ENCODE measurements around the gene C11orf91. TPM values are rescaled to one million over a fixed set of nuclear protein-coding genes. Genes with fewer than 3 reads are reported as not detected.
A peak's percentile ranks its signal among the peaks of the same experiment; 100 is the strongest.

Gene C11orf91
- total RNA-seq, 2 donors from 2014 or later: 1.0 TPM; not detected in 1

- peak overlapping the region; percentile 26 for H3K27ac ChIP-seq (ENCODE audit: low read depth, low read length)
- Mint-ChIP-seq H3K36me3 (ENCODE audit: low read depth) (no peaks in the 10 kb centered on the region), H3K27me3 (ENCODE audit: insufficient read depth) (no peaks in the 10 kb centered on the region), H3K4me3 (no peak overlapping the region), H3K27ac (no peak overlapping the region), H3K9me3 (no peaks in the 10 kb centered on the region), H3K4me1 (peaks cover 65% of the 10 kb centered on the region)
- no peaks in the 10 kb centered on the region for H3K9me3 ChIP-seq (ENCODE audit: control insufficient read depth, low read length)
- H3K4me3 ChIP-seq (ENCODE audit: low read length): no peak overlapping the region
- TF ChIP-seq CTCF (conservative IDR thresholded peaks at IDR 0.05): no peak
- peaks cover 24% of the 10 kb centered on the region for H3K4me1 ChIP-seq (ENCODE audit: control insufficient read depth, insufficient read depth, low read length)
- DNase-seq: no peak
- 91 to 100% methylated on average over 1 to 4 of the region's 4 CpGs for WGBS, 2 experiments (ENCODE audit: insufficient coverage in 1 of 2, insufficient read length in 1 of 2)
- no peak overlapping the region for H3K9ac ChIP-seq (ENCODE audit: extremely low read depth, low read length, poor library complexity, severe bottlenecking)
- peaks cover 2% of the 10 kb centered on the region for H3K27me3 ChIP-seq (ENCODE audit: control insufficient read depth, insufficient read depth, low read length, poor library complexity, severe bottlenecking)
- no peaks in the 10 kb centered on the region for H3K36me3 ChIP-seq (ENCODE audit: control insufficient read depth, insufficient read depth, low read length)
These were observed 6.1 kb downstream of the C11orf91 start for GRCh38 chr11:33694346-33695050.

- no peaks in the 10 kb centered on the region for H3K27me3 Mint-ChIP-seq (ENCODE audit: insufficient read depth)
These were observed 8.1 kb downstream of the C11orf91 start for GRCh38 chr11:33692541-33692940.

DNA sequence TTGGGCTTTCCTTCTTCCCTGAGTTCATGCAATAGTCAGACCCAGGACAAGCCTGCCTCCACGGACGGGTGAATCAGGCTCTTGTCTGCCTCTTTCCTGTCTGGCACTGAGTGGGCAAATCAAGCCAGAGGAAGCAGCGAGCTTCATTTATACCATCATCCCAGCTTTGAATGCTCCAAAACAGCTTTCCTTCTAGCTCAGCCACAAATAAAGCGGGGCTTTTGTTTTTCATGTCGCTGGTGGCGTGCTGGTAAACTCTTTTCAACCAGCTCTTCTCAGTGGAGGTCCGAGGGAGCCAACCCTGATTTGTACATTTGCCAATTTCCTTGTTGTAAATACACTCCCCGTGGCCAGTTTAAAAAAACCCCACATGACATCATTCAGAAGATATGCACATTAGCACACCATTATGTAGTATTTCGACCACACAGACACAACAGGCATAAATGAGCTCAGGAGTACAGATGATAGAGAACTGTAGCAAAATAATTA, 8.6 kb downstream of the C11orf91 start:
- H3K27ac ChIP-seq (ENCODE audit: low read depth, low read length): peak overlapping the region; percentile 74
- no peak for DNase-seq

More at GRCh38 chr11:33692541-33692940, 8.1 kb downstream of the C11orf91 start:
- Mint-ChIP-seq H3K4me1 (peaks cover 55% of the 10 kb centered on the region), H3K9me3 (no peaks in the 10 kb centered on the region), H3K4me3 (no peak overlapping the region), H3K36me3 (ENCODE audit: low read depth) (no peaks in the 10 kb centered on the region), H3K27ac (no peak overlapping the region)
- H3K9me3 ChIP-seq (ENCODE audit: control insufficient read depth, low read length): no peaks in the 10 kb centered on the region
- H3K36me3 ChIP-seq (ENCODE audit: control insufficient read depth, insufficient read depth, low read length): no peaks in the 10 kb centered on the region
- WGBS, 2 experiments (ENCODE audit: insufficient coverage in 1 of 2, insufficient read length in 1 of 2): 66 to 79% methylated on average over 2 to 5 of the region's 5 CpGs
- H3K27ac ChIP-seq (ENCODE audit: low read depth, low read length): no peak overlapping the region
- no peak for DNase-seq
- no peak overlapping the region for H3K9ac ChIP-seq (ENCODE audit: extremely low read depth, low read length, poor library complexity, severe bottlenecking)
- no peak for TF ChIP-seq CTCF (conservative IDR thresholded peaks at IDR 0.05)
- no peaks in the 10 kb centered on the region for H3K27me3 ChIP-seq (ENCODE audit: control insufficient read depth, insufficient read depth, low read length, poor library complexity, severe bottlenecking)
- peaks cover 19% of the 10 kb centered on the region for H3K4me1 ChIP-seq (ENCODE audit: control insufficient read depth, insufficient read depth, low read length)
- H3K4me3 ChIP-seq (ENCODE audit: low read length): no peak overlapping the region

More for the DNA sequence above, 8.6 kb downstream of the C11orf91 start:
- Mint-ChIP-seq H3K4me1 (peaks cover 52% of the 10 kb centered on the region), H3K4me3 (no peak overlapping the region), H3K9me3 (no peaks in the 10 kb centered on the region), H3K36me3 (ENCODE audit: low read depth) (no peaks in the 10 kb centered on the region), H3K27ac (no peak overlapping the region), H3K27me3 (ENCODE audit: insufficient read depth) (no peaks in the 10 kb centered on the region)
- no peak for TF ChIP-seq CTCF (conservative IDR thresholded peaks at IDR 0.05)
- Histone ChIP-seq H3K27me3 (ENCODE audit: control insufficient read depth, insufficient read depth, low read length, poor library complexity, severe bottlenecking) (no peaks in the 10 kb centered on the region), H3K9ac (ENCODE audit: extremely low read depth, low read length, poor library complexity, severe bottlenecking) (no peak overlapping the region), H3K4me3 (ENCODE audit: low read length) (no peak overlapping the region), H3K9me3 (ENCODE audit: control insufficient read depth, low read length) (no peaks in the 10 kb centered on the region), H3K36me3 (ENCODE audit: control insufficient read depth, insufficient read depth, low read length) (no peaks in the 10 kb centered on the region), H3K4me1 (ENCODE audit: control insufficient read depth, insufficient read depth, low read length) (peaks cover 19% of the 10 kb centered on the region)
- 72 to 78% methylated on average over 8 to 9 of the region's 9 CpGs for WGBS, 2 experiments (ENCODE audit: insufficient coverage in 1 of 2, insufficient read length in 1 of 2)
